Activated naive CD4-positive, alpha-beta T cell (primary cell): ENCODE results near the gene EYA2.
"Not testable (repeated sequence)": the region's sequence is repeated elsewhere in the genome, so short reads cannot be mapped to it uniquely, and the experiment has no call there.

ENCODE experiments used
- DNase-seq, 4 experiments: peaks; one replicate each; lab custom pipeline; 2025; lab: John Stamatoyannopoulos, UW

The EYA2 gene

GRCh38 chr20:47204850-47205122 is 310.1 kb downstream of the EYA2 start:
- DNase-seq = not testable (repeated sequence)

GRCh38 chr20:47205577-47206123 is 311.0 kb downstream of the EYA2 start:
- peak in 2 of 4 experiments; percentile 11 to 39 for DNase-seq

DNA sequence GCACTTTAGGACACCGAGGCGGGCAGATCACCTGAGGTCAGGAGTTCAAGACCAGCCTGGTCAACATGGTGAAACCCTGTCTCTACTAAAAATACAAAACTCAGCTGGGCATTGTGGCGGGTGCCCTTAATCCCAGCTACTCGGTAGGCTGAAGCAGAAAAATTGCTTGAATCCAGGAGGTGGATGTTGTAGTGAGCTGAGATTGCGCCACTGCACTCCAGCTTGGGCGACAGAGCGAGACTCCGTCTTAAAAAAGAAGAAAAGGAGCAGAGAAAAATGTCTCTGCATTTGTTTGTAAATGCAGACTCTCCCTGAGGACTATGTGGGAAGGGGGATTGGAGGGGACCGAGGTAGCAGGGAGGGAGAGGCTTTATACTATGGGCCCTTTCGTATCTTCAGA is 311.9 kb downstream of the EYA2 start:
- not testable (repeated sequence) for DNase-seq

DNA sequence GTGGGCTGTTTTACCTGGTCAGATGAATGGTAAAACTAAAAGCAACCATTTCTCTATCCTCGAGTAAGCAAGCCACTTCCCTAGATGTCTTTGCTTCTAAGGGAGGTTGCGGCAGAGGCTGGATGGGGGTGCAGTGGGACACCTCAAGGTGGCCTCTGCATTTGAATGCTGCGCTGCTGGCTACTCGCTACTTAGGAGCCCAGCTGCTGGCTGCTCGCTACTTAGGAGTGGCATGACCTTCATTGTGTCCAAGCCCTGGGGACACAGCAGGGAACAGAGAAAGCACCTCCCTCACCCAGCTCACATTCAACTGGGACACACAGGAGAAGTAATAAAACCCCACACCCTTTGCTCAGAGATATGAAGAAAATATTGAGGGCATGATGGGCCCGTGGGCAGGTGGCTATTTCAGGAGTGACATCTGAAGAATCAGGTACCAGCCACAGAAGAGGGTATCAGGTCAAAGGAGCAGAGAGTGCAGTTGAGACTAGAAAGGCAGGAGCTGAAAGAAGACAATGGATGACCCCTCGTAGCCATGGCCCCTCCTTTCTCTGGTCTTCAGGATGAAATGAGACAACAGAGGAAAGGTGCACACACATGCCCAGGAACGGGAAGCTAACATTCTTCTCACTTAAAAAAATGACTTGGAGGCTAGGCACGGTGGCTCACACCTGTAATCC is 312.5 kb downstream of the EYA2 start:
- no peak for DNase-seq

- no peak for DNase-seq
Observed at GRCh38 chr20:47208534-47209174, 314.0 kb downstream of the EYA2 start.

- no peak for DNase-seq
Observed at GRCh38 chr20:47209982-47210381, 315.3 kb downstream of the EYA2 start.

- DNase-seq = no peak
Observed at GRCh38 chr20:47210470-47210869, 315.8 kb downstream of the EYA2 start.

GRCh38 chr20:47211036-47211435 is 316.4 kb downstream of the EYA2 start:
- DNase-seq = no peak

DNA sequence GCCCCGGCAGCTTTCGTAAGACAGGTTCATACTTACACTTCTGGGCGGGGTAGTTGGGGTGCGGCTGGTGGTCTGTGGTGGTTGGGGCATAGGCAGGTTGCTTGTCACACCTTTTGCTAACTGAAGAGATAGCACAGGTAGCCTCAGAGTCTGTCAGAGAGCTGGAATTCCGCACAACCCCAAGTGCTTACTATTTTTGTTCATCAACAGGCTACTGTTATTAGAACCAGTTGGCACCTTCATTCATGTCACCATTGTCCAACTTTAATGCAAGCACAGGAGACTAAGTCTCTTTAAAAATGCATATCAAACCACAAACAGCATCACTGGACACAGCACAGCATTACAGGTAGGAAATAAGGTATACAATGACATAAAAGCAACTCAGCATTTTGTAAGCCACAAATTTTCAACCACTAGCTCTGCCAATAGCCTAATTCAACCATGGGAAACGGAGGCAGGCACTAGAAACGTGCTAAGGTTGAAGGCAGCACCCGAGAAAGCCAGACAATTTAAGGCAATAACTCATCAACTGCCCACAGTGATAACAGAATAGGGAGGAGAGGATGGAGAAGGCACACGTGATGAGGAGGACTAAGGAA is 318.1 kb downstream of the EYA2 start:
- DNase-seq = no peak

DNA sequence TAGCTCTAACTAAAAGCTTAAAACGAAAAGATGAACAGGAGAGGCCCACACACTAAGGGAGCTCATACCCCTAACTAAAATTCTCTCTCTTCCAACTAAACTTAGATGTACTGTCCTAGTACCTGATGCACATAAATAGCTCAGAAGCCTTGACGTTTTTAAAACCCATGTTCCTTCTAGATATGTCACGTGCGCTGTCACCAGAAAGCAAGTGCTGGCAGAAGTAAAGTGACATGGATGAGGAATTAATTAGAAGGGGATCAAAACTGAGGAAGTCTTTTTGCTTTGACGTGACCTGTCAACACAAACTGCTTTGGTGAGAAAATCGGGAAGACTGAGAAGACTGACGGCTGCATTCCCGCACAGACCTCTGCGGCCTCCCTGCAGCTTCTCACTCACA is 319.3 kb downstream of the EYA2 start:
- no peak for DNase-seq

DNA sequence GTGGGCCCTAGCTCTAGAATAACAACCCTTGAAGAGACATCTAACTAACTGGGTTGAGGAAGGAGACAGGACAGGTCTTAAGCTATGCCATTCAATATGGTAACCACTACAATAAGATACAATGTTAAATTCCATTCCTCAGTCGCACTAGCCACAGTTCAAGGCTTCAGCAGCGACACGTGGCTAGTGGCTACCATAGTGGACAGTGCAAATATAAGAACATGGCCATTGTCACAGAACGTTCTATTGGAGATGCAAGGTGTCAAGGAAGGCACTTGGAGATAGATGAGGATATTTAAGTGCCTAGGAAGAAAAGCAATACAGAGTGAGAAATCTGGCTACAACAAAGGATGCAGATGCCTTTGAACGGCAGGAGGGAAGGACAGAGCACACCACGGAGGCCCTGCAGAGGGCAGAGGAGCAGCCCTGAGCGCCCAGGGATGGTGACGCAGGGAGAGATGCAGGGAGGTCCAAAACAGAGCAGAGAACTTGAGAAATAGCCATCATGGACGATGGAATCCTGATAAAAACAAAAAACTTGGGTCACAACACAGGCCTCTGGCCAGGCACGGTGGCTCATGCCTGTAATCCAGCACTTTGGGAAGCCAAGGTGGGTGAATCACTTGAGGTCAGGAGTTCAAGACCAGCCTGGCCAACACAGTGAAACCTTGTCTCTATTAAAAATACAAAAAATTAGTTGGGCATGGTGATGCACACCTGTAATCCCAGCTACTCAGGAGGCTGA is 321.2 kb downstream of the EYA2 start:
- DNase-seq = no peak

DNA sequence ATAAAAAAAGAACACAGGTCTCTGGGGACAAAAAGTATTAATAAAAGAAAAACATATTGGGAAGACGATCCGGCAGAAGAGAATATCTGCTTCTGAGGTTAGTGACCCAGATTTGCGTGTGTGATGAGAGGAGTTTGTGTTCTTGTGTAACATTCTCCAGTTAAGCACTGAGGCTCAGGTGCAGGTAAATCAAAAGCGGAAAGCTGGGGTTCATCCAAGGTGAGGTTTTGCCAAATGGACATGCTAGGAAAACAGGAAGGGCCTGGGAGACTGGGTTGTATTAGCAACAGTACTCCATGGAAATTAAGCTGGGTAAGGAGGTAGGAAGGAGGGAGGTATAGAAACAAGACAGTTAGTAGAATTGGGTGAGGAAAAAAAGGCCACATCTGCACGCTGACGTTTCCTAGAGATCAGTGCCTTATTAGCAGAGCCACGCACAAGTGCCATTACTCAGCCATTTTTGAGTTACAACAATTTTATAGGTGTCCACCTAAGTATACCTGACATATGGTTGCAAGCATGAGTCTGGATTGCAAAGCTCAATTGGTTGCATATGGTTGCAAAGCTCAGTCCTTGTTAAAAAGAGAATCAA is 322.3 kb downstream of the EYA2 start:
- no peak for DNase-seq

DNA sequence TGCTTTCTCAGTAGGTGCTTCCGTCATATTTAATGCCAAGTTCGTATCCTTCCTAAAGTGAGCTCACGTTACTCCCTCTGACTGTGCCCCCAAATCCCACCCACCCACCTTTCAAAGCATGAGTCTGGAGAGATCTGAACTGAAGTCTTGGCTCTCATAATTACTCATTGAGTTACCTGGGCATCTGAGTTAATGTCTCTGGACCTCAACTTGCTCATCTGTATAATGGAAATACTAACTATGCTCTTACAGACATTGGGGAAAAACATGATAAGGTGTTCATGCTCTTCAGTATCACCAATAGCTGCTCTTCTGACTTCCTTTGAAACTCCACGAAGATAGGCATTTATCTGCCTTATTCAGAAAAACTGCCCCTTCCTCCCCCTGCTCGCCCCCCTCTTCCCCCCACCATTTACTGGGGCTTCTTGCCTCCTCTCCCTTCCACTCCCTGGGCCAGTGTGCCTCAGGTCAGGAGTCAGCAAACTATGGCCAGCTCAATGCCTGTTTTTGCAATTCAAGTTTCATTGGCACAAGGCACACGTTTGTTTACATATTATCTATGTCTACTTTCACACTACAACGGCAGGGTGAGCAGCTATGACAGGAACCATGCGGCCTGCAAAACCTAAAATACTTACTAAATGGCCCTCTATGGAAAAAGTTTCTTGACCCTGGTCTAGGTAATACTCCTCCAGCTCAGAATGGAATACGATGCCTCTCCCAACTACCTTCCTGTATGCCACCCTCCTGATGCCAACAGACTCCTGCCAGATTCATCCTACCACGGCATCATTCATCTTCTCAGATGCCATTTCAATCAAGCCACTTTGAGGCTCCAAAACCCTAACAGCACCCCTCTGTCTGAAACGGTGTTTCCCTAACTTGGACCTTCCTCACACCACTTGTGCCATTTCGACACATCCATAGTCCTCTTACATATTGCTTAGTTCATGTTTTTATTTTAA is 323.1 kb downstream of the EYA2 start:
- no peak for DNase-seq

DNA sequence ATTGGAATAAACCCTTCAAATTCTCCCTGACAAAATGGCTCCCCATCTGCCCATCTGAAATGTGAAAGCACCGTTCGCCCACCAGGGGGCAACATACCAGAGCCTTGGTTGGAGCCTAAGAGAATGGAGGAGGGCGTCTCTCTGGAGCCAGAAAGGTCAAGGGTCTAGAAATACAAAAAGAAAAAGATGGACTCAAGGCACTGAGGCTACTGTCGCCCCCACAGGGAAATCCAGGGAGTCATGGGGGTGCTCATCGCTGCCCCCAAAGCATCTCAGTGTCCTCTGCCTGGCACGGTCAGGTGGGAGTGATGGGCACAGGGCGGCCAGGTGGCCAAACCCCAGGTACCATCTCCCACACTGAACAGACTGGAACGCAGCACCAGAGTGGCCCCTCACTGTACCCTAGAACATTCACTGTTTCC is 325.5 kb downstream of the EYA2 start:
- peak; percentile 9 to 41 (median 16) for DNase-seq

DNA sequence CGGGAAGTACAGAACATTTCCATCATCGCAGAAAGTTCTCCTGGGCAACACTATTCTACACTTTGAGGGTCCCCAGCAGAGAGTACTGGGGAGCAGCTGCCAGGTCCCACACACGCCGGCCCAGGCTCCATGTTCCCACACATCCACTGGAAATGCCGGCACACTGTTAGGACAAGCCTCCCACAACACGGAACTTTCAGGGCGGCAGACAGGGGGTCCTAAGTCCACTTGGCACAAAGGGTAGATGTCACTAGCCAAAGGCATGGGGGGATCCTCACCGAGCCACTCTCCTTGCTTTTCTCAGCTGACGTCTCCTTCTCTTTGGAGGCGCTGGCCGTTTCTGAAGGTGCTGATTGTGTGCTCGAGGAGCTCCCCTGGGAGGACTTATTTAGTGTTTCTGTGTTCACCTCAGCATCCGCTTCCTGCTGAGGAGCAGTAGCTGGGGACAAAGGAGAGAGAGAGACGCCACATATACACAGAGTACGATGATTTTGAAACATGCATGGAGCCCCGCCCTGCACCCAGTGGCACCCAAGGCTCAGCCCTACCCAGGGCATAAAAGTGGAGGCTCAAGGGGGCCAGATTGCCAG is 326.5 kb downstream of the EYA2 start:
- no peak for DNase-seq

GRCh38 chr20:47222468-47223119 is 328.0 kb downstream of the EYA2 start:
- no peak for DNase-seq

DNA sequence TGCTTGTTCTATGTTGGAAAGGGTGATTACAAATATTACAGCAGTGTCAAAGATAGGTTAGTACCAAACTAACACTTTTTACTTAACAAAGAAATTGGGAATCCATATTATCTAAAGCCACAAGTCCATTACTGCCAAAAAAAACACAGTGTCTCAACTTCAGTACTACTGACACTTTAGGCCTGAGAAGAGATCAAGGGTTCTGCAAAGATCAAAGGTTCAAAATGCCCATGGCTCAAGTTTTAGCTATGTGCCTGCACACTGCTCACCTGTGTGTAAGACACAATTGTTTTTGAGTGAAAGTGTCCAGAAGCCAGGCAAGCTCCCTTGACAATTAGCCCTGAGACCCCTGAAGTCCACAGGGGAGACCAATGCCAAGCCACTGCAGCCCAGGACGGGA is 329.3 kb downstream of the EYA2 start:
- no peak for DNase-seq

GRCh38 chr20:47224300-47224791 is 329.7 kb downstream of the EYA2 start:
- DNase-seq = no peak

- no peak for DNase-seq
Observed at GRCh38 chr20:47224857-47225256, 330.2 kb downstream of the EYA2 start.

- DNase-seq = no peak
Observed at GRCh38 chr20:47225458-47225857, 330.8 kb downstream of the EYA2 start.
